Activated naive CD4-positive, alpha-beta T cell (primary cell): ENCODE measurements around the gene CSNK1E.

Experiments
- DNase-seq, 4 experiments: peaks; one replicate each; lab custom pipeline; 2025; lab: John Stamatoyannopoulos, UW

The CSNK1E gene

DNA sequence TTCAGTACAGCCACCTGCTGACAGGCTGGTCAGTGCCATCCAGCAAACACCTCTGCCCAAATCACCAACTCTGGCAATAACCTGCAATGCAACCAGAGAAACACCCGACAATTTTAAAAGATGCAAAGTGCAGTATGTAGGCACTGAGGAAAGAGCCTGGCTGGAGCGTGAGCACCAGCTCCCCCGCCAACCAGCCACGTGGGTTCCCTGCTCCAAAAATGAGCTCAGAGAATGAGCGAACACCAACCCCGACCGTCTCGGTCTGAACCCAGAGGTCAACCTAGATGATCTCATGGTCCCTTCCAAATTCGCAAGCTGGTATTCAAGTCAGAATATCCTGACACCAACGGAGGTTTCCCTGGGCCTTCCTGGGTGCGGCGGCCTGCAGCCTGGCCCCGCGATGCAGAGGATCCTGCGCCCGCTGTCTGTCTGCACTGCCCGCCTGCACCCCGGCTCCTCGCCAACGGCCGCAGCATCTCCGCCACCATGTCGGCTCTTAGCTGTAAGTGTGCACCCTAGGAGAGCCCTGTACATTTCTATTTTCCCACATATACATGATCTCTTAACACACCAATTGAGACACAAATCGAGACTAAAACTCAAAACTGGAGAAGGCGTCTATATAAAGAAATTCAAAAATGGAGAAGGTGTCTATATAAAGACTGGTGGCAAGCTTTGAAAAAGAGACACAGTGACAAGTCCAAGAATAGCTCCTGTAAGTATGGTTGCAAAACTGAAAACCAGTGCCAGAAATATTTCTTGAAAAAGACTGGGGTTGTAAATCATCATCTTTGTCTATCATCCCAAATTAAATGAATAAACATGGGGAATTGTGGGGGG is 67.2 kb downstream of the CSNK1E start:
- no peak for DNase-seq

DNA sequence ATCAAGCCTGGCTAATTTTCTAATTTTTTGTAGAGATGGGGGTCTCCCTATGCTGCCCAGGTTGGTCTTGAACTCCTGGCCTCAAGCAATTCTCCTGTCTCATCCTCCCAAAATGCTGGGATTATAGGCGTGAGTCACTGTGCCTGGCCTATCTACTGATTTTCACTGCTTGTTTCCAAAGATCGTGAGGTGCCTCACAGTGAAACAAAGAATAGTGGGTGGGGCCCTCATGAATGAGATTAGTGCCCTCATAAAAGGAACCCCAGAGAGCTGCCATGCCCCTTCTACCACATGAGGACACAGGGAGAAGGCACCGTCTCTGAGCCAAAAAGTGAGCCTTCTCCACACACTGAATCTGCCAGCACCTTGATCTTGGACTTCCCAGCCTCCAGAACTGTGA is 67.9 kb downstream of the CSNK1E start:
- no peak for DNase-seq

DNA sequence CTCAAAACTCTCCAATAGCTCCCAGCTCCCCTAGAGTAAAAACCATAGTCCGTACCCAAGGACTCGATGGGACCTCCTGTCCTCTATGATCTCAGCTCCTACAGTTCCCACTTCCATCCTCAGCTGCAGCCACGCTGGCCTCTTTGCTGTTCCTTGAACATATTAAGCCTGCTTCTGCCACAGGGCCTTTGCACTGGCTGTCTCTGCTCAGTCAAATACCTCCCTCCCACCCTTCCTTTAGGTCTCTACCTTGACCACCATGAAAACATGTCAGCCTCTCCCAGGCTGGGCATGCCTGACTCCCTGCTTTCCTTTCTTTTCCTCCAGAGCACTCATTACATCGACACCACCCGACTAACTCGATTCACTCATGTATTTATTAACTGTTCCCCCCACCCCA is 69.0 kb downstream of the CSNK1E start:
- DNase-seq = no peak

DNA sequence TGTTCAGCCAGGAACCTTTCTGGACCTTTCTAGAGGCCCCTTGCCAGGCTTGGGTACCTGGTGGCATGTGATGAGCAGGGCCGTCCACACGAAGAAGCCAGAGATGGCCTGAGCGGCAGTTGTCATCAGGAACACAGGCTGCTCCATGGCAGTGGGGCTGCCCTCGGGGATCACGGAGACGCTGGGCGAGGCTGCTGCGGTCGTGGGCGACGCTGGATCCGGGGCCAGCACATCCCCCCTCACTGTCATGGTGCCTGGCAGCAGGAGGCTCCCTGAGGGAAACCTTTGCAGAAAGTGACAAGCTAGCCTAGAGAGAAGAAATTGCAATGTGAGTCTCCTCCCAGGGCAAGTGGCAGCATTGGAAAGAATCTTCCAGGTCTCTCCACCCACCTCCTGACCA is 69.5 kb downstream of the CSNK1E start:
- DNase-seq = no peak

DNA sequence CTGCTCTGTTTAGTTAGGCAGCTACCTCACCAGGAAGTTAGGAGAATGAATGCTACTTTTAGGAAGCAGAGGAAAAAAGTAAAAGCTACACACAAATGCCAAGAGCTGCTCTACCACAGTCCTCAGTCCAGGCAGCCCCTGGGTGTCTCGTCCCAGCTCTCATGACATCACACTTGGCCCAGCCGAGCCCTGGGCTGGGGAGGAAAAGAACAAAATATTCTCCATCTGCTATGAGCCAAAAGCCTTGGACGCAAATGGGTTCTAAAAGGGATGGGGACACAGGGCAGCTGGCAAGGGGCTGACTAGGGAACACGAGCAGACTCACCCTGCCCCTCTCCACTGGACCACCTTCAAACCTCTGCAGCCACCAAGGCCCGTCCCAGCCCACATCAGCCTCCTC is 70.5 kb downstream of the CSNK1E start:
- no peak for DNase-seq

DNA sequence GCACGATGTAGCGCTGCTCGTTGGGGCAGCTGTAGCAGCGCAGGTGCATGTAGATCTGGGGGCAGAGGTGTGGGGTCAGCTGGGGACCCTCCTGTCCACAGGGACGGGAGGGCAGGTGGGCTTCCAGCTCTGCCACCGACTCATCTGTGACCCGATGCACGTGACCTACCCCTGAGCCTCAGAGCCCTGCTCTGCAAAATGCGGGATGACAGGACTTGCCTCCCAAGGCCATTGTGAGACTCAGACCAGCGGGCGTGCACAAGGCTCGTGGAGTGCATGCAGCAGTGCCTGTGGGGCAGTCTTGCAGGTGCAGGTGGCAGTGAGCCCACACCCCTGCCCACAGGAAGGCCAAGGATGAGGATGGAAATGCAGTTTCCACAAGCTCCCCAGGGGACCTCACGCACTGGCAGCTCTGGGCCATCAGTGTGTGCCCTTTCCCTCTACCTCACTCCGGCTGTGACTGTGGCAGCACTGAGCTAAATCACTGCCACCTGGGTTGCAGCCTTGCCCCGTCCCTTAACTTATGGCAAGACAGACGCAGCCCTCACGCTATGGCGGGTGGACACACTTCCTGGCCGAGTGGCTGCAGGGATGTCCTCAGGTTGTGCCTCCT is 71.1 kb downstream of the CSNK1E start:
- no peak for DNase-seq

DNA sequence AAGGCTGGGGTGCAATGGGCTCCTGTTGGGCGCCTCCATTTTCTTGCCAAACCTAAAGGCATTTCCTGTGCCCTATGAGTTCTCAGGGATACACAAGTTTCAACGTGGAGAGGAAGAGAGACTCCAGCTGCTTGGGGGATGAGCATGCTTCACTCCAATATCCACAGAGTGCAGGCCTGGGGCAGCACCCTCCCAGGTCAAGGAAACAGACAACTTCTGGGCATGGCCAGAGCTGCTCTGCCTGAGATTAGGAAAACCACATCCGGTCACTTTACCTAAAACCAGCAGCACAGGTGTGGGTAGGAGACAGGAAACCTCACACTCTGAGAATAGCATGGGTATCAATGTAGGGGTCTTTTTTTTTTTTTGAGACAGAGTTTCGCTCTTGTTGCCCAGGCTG is 73.1 kb downstream of the CSNK1E start:
- no peak for DNase-seq

DNA sequence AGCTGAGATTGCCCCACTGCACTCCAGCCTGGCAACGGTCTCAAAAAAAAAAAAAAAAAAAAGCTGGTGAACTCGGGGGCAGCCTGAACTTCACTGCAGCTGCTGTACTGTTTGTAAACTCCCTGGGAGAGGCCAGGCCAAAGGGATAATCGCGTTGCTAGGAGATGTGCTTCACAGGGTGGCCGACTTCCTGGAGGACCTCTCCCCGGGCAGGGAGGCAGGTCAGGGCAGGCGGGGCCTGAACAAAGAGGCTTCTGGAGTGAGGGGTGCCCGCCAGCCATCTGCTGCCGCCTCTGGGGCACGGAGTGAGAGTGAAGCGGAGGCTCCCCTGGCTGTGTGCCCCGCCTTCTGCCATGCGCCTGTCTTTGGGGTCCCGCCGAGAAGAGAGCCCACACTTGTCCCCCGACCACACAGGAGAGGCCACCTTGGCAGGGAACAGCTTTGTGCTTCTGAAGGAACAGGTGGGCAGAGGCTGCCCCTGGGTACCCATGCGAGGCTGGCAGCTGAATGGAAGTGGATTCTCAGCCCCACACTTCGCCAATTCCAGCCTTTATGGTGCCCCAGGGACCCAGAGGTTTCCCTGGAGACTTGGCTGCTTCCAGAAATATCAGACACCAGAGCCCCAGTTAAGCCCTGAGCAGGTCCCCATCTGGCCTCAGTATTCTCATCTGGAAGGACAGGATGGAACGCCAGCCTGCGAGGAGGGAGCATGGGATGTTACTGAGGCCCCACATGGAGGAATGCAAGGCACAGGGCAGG is 74.0 kb downstream of the CSNK1E start:
- no peak for DNase-seq

DNA sequence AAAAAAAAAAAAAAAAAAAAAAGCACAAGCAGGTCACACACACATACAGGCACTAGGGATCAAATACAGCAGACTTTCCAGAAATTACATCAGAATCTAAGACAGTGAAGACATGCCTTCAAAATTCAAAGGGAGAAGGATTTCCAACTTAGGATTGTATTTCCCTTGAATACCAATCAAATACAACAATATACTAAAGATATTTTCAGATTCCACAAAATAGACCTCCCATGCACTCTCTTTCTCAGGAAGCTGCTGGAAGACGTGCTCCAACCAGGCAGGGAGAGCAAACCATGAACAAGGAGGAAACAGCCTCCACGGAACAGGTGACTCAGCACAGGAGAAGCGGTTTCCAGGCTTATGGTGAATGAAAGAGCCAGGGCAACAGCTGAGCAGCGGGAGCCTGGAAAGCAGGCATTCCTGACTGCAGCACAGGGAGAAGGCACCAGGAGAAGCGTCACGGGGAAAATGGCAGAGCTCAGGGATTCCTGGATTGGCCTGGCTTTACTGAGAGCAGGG is 76.4 kb downstream of the CSNK1E start:
- no peak for DNase-seq
